K562 (cell line): ENCODE data around the gene EIF4EBP2. TPM values are rescaled to one million over a fixed set of nuclear protein-coding genes. Genes with fewer than 3 reads are reported as not detected.
A peak's percentile ranks its signal among the peaks of the same experiment; 100 is the strongest.

Experiments used
- CHD2 ChIP-seq: IDR thresholded peaks from 2 replicates; pipeline ENCODE4 v1.6.1; 2011; ENCODE audit warnings: low read depth, low read length
- FOXK1 ChIP-seq: sonication (generic); formaldehyde crosslinking; IDR thresholded peaks from 2 replicates; pipeline ENCODE4 v1.8.0; 2022; ENCODE audit warnings: missing genetic modification reagents, mild to moderate bottlenecking, borderline replicate concordance
- MIER1 ChIP-seq: fragments of 450-650 bp; IDR thresholded peaks from 2 replicates; pipeline ENCODE4 v1.6.1; 2016; ENCODE audit warnings: antibody characterized with exemption, mild to moderate bottlenecking, low read depth
- MXI1 ChIP-seq: IDR thresholded peaks from 2 replicates; pipeline ENCODE4 v1.6.1; 2011; ENCODE audit warnings: low read depth, mild to moderate bottlenecking, improper control_type of control experiment, low read length
- NFIX ChIP-seq: fragments of 250-450 bp; sonication (Bioruptor Pico); IDR thresholded peaks from 2 replicates; pipeline ENCODE4 v1.4.0; 2020; ENCODE audit warnings: low read depth, mild to moderate bottlenecking, moderate library complexity
- SAFB ChIP-seq: fragments of 200-400 bp; formaldehyde crosslinking; IDR thresholded peaks from 2 replicates; pipeline ENCODE4 v1.6.1; 2017; ENCODE audit warnings: low read depth, low read length, borderline replicate concordance
- SIN3A ChIP-seq, 2 experiments: fragments of 150-350 bp in 1 of 2; IDR thresholded peaks; 2 replicates each; pipeline ENCODE4 v1.6.1; 2011 to 2016; ENCODE audit warnings: borderline replicate concordance in 2 of 2, low read depth in 2 of 2, low read length in 2 of 2, mild to moderate bottlenecking in 2 of 2, moderate library complexity in 2 of 2; ENCODE audit not compliant: control insufficient read depth in 1 of 2
- SRF ChIP-seq, 2 experiments: fragments of 250-450, 450-650 bp in 1 of 2; sonication (Bioruptor Pico) in 1 of 2; sonication (generic) in 1 of 2; formaldehyde crosslinking; IDR thresholded peaks; 2 replicates each; pipeline versions ENCODE4 v1.5.0 to v1.5.1; 2020 to 2022; ENCODE audit warnings: mild to moderate bottlenecking in 1 of 2, missing genetic modification reagents in 1 of 2
- YY1 ChIP-seq, 3 experiments: IDR thresholded peaks; 2 replicates each; pipeline ENCODE4 v1.6.1; 2011; ENCODE audit warnings: low read length in 2 of 3, mild to moderate bottlenecking in 2 of 3, moderate library complexity in 2 of 3, borderline replicate concordance in 1 of 3, control low read depth in 1 of 3, low read depth in 1 of 3; ENCODE audit not compliant: insufficient read depth in 3 of 3, insufficient replicate concordance in 2 of 3, control insufficient read depth in 1 of 3, insufficient read length in 1 of 3; ENCODE audit errors: extremely low read depth in 1 of 3
- ZKSCAN8 ChIP-seq: fragments of 200-800 bp; sonication (Bioruptor generic); IDR thresholded peaks from 2 replicates; pipeline ENCODE4 v1.6.1; 2016; ENCODE audit warnings: missing genetic modification characterization, missing compliant biosample characterization
- ZNF232 ChIP-seq: sonication (generic); formaldehyde crosslinking; IDR thresholded peaks from 2 replicates; pipeline ENCODE4 v1.8.0; 2022; ENCODE audit warnings: mild to moderate bottlenecking, missing genetic modification reagents
- polyA plus RNA-seq, 8 experiments: library from polyadenylated mRNA; depleted of rRNA in 4 of 8; stranded (reverse) in 5 of 8; unstranded in 3 of 8; fragments of >200 nt; fragmentation: Nextera tagmentation in 2 of 8; fragmentation: Illumina TruSeq in 1 of 8; extraction: Ambion mirVana in 2 of 8; extraction: Trizol in 1 of 8; gene quantifications; 2 replicates each; pipeline versions ENCODE4 v1.2.1 to v1.2.3, GENCODE V29; 2011 to 2014; ENCODE audit warnings: inconsistent platforms in 1 of 8, missing spikeins in 1 of 8
- total RNA-seq, 7 experiments: library from RNA; depleted of rRNA in 6 of 7; stranded (reverse); fragments of >200 nt in 6 of 7; fragmentation: Illumina TruSeq in 2 of 7; extraction: Trizol in 2 of 7; gene quantifications; 2 replicates each; pipeline versions ENCODE4 v1.2.1 to v1.2.3, GENCODE V29; 2011 to 2021; ENCODE audit warnings: low replicate concordance in 1 of 7
- TF ChIP-seq, protein P1 (sequence below): fragments of 450-650 bp; formaldehyde crosslinking; IDR thresholded peaks from 2 replicates; pipeline ENCODE4 v1.4.0; 2020; ENCODE audit warnings: mild to moderate bottlenecking
- TF ChIP-seq, protein P2 (sequence below): conservative IDR thresholded peaks from 2 replicates; pipeline ENCODE4 v1.6.1; 2011; ENCODE audit warnings: low read depth, mild to moderate bottlenecking, low read length; ENCODE audit not compliant: control insufficient read depth
- TF ChIP-seq, protein P3 (sequence below), 3 experiments: fragments of 200-800 bp in 1 of 3; sonication (Bioruptor generic) in 1 of 3; sonication (generic) in 1 of 3; formaldehyde crosslinking in 1 of 3; IDR thresholded peaks; 2 replicates each; pipeline versions ENCODE4 v1.6.1 to v1.8.0; 2016 to 2022; ENCODE audit warnings: mild to moderate bottlenecking in 2 of 3, missing compliant biosample characterization in 2 of 3, missing genetic modification characterization in 2 of 3, missing genetic modification reagents in 1 of 3
- TF ChIP-seq, protein P4 (sequence below): fragments of 250-450 bp; sonication (Bioruptor Pico); IDR thresholded peaks from 2 replicates; pipeline ENCODE4 v1.5.0; 2020; ENCODE audit warnings: mild to moderate bottlenecking, borderline replicate concordance
- TF ChIP-seq, protein P5 (sequence below): fragments of 450-650 bp; formaldehyde crosslinking; IDR thresholded peaks from 2 replicates; pipeline ENCODE4 v1.4.0; 2022; ENCODE audit warnings: missing genetic modification characterization

EIF4EBP2 gene
- total and polyA plus RNA-seq, 9 of the 15 experiments (the other 6 are each of a cell fraction or from before 2014, with no cell fraction given): 16.1 to 67.5 (median 38.3) TPM

DNA sequence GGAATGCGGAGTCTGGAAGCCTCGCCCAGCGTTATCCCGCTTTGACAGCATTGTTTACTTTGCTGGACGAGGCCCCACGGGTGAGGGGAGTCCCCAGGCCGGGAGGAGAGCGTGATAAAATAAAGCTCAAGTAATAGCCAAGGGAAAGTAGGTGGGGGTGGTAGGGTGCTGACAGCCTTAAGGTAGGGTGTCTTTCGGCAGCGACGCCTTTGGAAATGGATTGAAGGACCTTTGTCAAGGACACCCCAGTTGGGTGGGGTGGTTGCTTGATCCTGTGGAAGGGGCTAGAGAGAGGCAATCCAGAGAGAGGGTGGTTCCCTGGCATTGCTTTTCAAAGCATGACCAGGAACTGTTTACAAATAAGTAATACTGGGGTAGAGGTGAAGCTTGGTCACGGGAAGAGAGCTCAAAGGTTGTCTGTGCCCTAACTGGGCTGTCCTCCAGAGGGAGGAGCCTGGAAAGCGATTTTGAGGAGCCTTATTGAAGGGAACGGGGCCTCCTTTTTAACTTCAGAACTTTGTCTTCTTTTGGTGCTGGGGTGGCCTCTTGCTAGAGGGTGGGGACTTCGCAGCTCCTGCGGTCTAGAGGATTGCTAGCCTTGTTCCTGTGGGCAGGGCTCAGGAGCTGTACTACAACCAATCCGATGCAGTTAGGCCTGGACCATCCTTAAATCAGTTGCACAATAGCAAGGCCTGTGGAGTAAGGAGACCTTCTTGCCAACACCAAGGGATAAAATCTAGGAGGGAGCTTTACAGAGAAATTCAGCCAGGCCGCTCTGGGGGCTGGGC lies 1.3 kb downstream of the EIF4EBP2 start (continued):
- TF ChIP-seq, protein P1, sequence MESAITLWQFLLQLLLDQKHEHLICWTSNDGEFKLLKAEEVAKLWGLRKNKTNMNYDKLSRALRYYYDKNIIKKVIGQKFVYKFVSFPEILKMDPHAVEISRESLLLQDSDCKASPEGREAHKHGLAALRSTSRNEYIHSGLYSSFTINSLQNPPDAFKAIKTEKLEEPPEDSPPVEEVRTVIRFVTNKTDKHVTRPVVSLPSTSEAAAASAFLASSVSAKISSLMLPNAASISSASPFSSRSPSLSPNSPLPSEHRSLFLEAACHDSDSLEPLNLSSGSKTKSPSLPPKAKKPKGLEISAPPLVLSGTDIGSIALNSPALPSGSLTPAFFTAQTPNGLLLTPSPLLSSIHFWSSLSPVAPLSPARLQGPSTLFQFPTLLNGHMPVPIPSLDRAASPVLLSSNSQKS: no peak
- TF ChIP-seq SRF (CRISPR knock-in tag; IDR thresholded peaks at IDR 0.05): 0 out of 4 replicates have a peak, but pooled peaks of 1 of the 2 experiments have one; percentile 37
- TF ChIP-seq ZKSCAN8 (CRISPR knock-in tag): no peak
- peak; percentile 54; the same call in 1 of the 2 replicates for TF ChIP-seq FOXK1 (CRISPR knock-in tag)
- TF ChIP-seq SAFB: no peak
- TF ChIP-seq CHD2: no peak
- TF ChIP-seq NFIX (CRISPR knock-in tag): no peak
- TF ChIP-seq, protein P2, sequence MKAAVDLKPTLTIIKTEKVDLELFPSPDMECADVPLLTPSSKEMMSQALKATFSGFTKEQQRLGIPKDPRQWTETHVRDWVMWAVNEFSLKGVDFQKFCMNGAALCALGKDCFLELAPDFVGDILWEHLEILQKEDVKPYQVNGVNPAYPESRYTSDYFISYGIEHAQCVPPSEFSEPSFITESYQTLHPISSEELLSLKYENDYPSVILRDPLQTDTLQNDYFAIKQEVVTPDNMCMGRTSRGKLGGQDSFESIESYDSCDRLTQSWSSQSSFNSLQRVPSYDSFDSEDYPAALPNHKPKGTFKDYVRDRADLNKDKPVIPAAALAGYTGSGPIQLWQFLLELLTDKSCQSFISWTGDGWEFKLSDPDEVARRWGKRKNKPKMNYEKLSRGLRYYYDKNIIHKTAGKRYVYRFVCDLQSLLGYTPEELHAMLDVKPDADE: no peak
- TF ChIP-seq YY1 (IDR thresholded peaks at IDR 0.05; ENCODE audit: borderline replicate concordance in 1 of 3, control insufficient read depth in 1 of 3, extremely low read depth in 1 of 3, insufficient read depth in 3 of 3, insufficient read length in 1 of 3, insufficient replicate concordance in 2 of 3, low read depth in 1 of 3, low read length in 2 of 3): no peak
- TF ChIP-seq MXI1: no peak
- peak in 1 of 2 experiments; percentile 2; a peak in 1 of 4 replicates for TF ChIP-seq SIN3A (IDR thresholded peaks at IDR 0.05; ENCODE audit: borderline replicate concordance in 2 of 2, control insufficient read depth in 1 of 2, low read depth in 2 of 2, low read length in 2 of 2)
- no peak for TF ChIP-seq ZNF232 (CRISPR knock-in tag)
- TF ChIP-seq MIER1: no peak
- TF ChIP-seq, protein P3, sequence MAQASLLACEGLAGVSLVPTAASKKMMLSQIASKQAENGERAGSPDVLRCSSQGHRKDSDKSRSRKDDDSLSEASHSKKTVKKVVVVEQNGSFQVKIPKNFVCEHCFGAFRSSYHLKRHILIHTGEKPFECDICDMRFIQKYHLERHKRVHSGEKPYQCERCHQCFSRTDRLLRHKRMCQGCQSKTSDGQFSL (CRISPR knock-in tag; IDR thresholded peaks at IDR 0.05): 0 out of 2 replicates have a peak, but pooled peaks have one; percentile 11
- TF ChIP-seq, protein P3 (tag; IDR thresholded peaks at IDR 0.05): no peak
- TF ChIP-seq, protein P4, sequence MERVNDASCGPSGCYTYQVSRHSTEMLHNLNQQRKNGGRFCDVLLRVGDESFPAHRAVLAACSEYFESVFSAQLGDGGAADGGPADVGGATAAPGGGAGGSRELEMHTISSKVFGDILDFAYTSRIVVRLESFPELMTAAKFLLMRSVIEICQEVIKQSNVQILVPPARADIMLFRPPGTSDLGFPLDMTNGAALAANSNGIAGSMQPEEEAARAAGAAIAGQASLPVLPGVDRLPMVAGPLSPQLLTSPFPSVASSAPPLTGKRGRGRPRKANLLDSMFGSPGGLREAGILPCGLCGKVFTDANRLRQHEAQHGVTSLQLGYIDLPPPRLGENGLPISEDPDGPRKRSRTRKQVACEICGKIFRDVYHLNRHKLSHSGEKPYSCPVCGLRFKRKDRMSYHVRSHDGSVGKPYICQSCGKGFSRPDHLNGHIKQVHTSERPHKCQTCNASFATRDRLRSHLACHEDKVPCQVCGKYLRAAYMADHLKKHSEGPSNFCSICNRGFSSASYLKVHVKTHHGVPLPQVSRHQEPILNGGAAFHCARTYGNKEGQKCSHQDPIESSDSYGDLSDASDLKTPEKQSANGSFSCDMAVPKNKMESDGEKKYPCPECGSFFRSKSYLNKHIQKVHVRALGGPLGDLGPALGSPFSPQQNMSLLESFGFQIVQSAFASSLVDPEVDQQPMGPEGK: no peak
- TF ChIP-seq, protein P5, sequence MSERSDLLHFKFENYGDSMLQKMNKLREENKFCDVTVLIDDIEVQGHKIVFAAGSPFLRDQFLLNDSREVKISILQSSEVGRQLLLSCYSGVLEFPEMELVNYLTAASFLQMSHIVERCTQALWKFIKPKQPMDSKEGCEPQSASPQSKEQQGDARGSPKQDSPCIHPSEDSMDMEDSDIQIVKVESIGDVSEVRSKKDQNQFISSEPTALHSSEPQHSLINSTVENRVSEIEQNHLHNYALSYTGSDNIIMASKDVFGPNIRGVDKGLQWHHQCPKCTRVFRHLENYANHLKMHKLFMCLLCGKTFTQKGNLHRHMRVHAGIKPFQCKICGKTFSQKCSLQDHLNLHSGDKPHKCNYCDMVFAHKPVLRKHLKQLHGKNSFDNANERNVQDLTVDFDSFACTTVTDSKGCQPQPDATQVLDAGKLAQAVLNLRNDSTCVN (CRISPR knock-in tag): no peak
